ENCODE measurements around the gene MSS51.

The MSS51 gene

GRCh38 chr10:73433538-73433867 lies at the start of gene MSS51:
Gene MSS51, minus strand, starts transcription at chr10:73433561. Its CDS starts 5,277 bp downstream, at chr10:73428284.
- DNase-seq, result no peak

GRCh38 chr10:73480158-73480557 lies 46.8 kb upstream of the MSS51 start:
- DNase-seq, result no peak

GRCh38 chr10:73478636-73479035 lies 45.3 kb upstream of the MSS51 start:
- no peak for DNase-seq

- DNase-seq, result no peak
Measured at GRCh38 chr10:73471226-73471625, 37.9 kb upstream of the MSS51 start.

GRCh38 chr10:73469579-73469978 lies 36.2 kb upstream of the MSS51 start:
- DNase-seq, result no peak

GRCh38 chr10:73467206-73467605 lies 33.8 kb upstream of the MSS51 start:
- no peak for DNase-seq

- DNase-seq, result no peak
Measured at GRCh38 chr10:73465978-73466726, 32.8 kb upstream of the MSS51 start.

GRCh38 chr10:73460897-73461296 lies 27.5 kb upstream of the MSS51 start:
- DNase-seq, result no peak

GRCh38 chr10:73459683-73460314 lies 26.4 kb upstream of the MSS51 start:
- DNase-seq, result no peak

- DNase-seq, result no peak
Measured at GRCh38 chr10:73456187-73456890, 23.0 kb upstream of the MSS51 start.

GRCh38 chr10:73449113-73449512 lies 15.8 kb upstream of the MSS51 start:
- DNase-seq, result no peak

GRCh38 chr10:73448384-73448783 lies 15.0 kb upstream of the MSS51 start:
- no peak for DNase-seq

GRCh38 chr10:73446926-73447325 lies 13.6 kb upstream of the MSS51 start:
- no peak for DNase-seq

GRCh38 chr10:73444457-73444856 lies 11.1 kb upstream of the MSS51 start:
- no peak for DNase-seq

- no peak for DNase-seq
Measured at GRCh38 chr10:73439605-73440312, 6.4 kb upstream of the MSS51 start.

GRCh38 chr10:73439055-73439454 lies 5.7 kb upstream of the MSS51 start:
- no peak for DNase-seq

- no peak for DNase-seq
Measured at GRCh38 chr10:73432646-73433537, 469 bp downstream of the MSS51 start.

- DNase-seq, result no peak
Measured at GRCh38 chr10:73426318-73426717, 7.0 kb downstream of the MSS51 start.

- no peak for DNase-seq
Measured at GRCh38 chr10:73424478-73424877, 8.9 kb downstream of the MSS51 start.

GRCh38 chr10:73423309-73423708 lies 10.1 kb downstream of the MSS51 start:
- no peak for DNase-seq

- no peak for DNase-seq
Measured at GRCh38 chr10:73416571-73416970, 16.8 kb downstream of the MSS51 start.

- DNase-seq, result no peak
Measured at GRCh38 chr10:73414230-73414945, 19.0 kb downstream of the MSS51 start.
